OCI-LY7 (cell line): ENCODE data around the gene UBXN11. TPM values are rescaled to one million over a fixed set of nuclear protein-coding genes. Genes with fewer than 3 reads are reported as not detected.
A peak's percentile ranks its signal among the peaks of the same experiment; 100 is the strongest.

Experiments
- BruUV-seq: library from RNA; stranded (reverse); fragments of 400-500 nt; replicated peaks from 2 replicates; lab custom pipeline; 2021; lab: Mats Ljungman, UMichigan
- CTCF ChIA-PET: fragments of 300-600 bp; sonication (Branson Sonifier 250); formaldehyde crosslinking; loops from one replicate; lab custom pipeline; 2022; ENCODE audit warnings: antibody characterized with exemption; ENCODE audit not compliant: unreplicated experiment; lab: Charles Lee
- POLR2A ChIA-PET: fragments of 300-600 bp; sonication (Branson Sonifier 250); formaldehyde crosslinking; loops from one replicate; lab custom pipeline; 2022; ENCODE audit warnings: antibody characterized with exemption; lab: Charles Lee
- DNase-seq: peaks from one replicate; pipeline ENCODE4 v3.0.0-alpha.2; 2015; ENCODE audit warnings: low spot score
- H2AFZ ChIP-seq: fragments of 200-600 bp; sonication (generic), shearing (Covaris generic); 2 replicates; pipeline ENCODE4 v1.6.1; 2014; ENCODE audit warnings: mild to moderate bottlenecking, antibody characterized with exemption, low read length, moderate library complexity
- H3K27ac ChIP-seq: fragments of 200-600 bp; sonication (generic); 2 replicates; pipeline ENCODE4 v1.5.1; 2014; ENCODE audit warnings: mixed run types, low read depth, mild to moderate bottlenecking, moderate library complexity, low read length, inconsistent platforms; ENCODE audit not compliant: poor library complexity, severe bottlenecking
- H3K36me3 ChIP-seq: fragments of 200-600 bp; sonication (generic); 2 replicates; pipeline ENCODE4 v1.6.1; 2014; ENCODE audit warnings: mild to moderate bottlenecking, antibody characterized with exemption, low read length, moderate library complexity, mixed read lengths; ENCODE audit not compliant: insufficient read depth
- H3K4me1 ChIP-seq: fragments of 200-600 bp; sonication (generic); 2 replicates; pipeline ENCODE4 v1.5.1; 2014; ENCODE audit warnings: mild to moderate bottlenecking, low read length; ENCODE audit not compliant: insufficient read depth, poor library complexity, severe bottlenecking
- H3K4me2 ChIP-seq: fragments of 200-600 bp; sonication (generic); 2 replicates; pipeline ENCODE4 v1.6.1; 2014; ENCODE audit warnings: mild to moderate bottlenecking, low read length
- H3K4me3 ChIP-seq: fragments of 200-600 bp; sonication (generic); 2 replicates; pipeline ENCODE4 v1.5.1; 2014; ENCODE audit warnings: mild to moderate bottlenecking, low read depth, low read length; ENCODE audit not compliant: poor library complexity, severe bottlenecking
- H3K79me2 ChIP-seq: fragments of 200-600 bp; sonication (generic); 2 replicates; pipeline ENCODE4 v1.6.1; 2016; ENCODE audit warnings: low read depth, mild to moderate bottlenecking, low read length, moderate library complexity, mixed read lengths; ENCODE audit not compliant: insufficient read depth
- H3K9me2 ChIP-seq: fragments of 200-600 bp; sonication (generic); 2 replicates; pipeline ENCODE4 v1.6.1; 2016; ENCODE audit warnings: mild to moderate bottlenecking, low read length, mixed read lengths; ENCODE audit not compliant: insufficient read depth
- H3K9me3 ChIP-seq: fragments of 200-600 bp; sonication (generic); 2 replicates; pipeline ENCODE4 v1.6.1; 2014; ENCODE audit warnings: mild to moderate bottlenecking, mixed run types, low read length, mixed read lengths
- H4K20me1 ChIP-seq: fragments of 200-600 bp; sonication (generic); 2 replicates; pipeline ENCODE4 v1.6.1; 2014; ENCODE audit warnings: mild to moderate bottlenecking, antibody characterized with exemption, low read length, moderate library complexity, mixed read lengths; ENCODE audit not compliant: insufficient read depth
- EZH2phosphoT487 ChIP-seq: fragments of 200-600 bp; sonication (generic); IDR thresholded peaks from 2 replicates; pipeline ENCODE4 v1.6.1; 2018; ENCODE audit warnings: low read depth, borderline replicate concordance, mild to moderate bottlenecking, mixed run types, antibody characterized with exemption, low read length, moderate library complexity, mixed read lengths
- intact Hi-C: fragments of 100-400 bp; cut with micrococcal nuclease; formaldehyde crosslinking; loops from one replicate; pipeline ENCODE4 v1.10.0; 2022; ENCODE audit not compliant: unreplicated experiment
- total RNA-seq, 2 experiments: library from RNA; depleted of rRNA in 1 of 2; stranded (reverse); fragments of >200 nt in 1 of 2; shearing (Covaris generic) in 1 of 2; gene quantifications; 2 replicates each; pipeline ENCODE4 v1.2.3, GENCODE V29; 2014 to 2022
- TF ChIP-seq, protein P1 (sequence below): fragments of 200-600 bp; sonication (generic); conservative IDR thresholded peaks from 2 replicates; pipeline ENCODE4 v1.5.1; 2014; ENCODE audit warnings: mild to moderate bottlenecking, antibody characterized with exemption, low read length, moderate library complexity, mixed read lengths

UBXN11 gene
- total RNA-seq, 2 experiments from 2014 or later: 75.8 to 111 TPM

DNA sequence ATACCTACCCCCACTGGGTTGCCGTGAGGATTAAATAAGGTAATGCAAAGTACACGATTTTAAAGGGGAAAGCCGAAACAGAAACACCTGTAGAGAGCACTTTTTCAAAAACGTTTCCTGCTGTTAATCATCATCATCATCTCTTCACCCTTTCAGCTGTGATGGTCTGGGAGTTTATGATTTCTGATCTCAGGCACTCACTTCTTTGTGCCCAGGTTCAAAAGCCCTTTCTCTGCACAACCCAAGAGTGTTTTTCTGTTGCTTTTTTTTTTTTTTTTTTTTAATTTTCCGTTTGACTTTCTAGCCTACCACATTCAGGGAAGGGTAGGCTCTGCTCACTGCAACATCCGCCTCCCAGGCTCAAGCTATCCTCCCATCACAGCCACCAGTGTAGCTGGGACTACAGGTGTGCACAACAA lies 936 bp upstream of the UBXN11 start:
- H3K4me3 ChIP-seq: peak overlapping the region; percentile 95
- peak overlapping the region; percentile 24; the same call in 1 of the 2 replicates for H2AFZ ChIP-seq
- POLR2A ChIA-PET: interaction anchor here (0.6 to 7.9 kb wide), 11 partner anchors 8 to 695 kb away, joined by 3 to 106 read pairs (median 6); partner anchors contain the start of genes CD52 and SH3BGRL3
- no peaks in the 10 kb centered on the region for H3K9me2 ChIP-seq
- no TSS peak for BruUV-seq
- intact Hi-C loops: loop anchor here (1.0 kb wide), 2 partner anchors 8 to 18 kb away; no protein-coding TSS in a partner anchor
- CTCF ChIA-PET: interaction anchor here (0.6 to 2.3 kb wide), 5 partner anchors 9 to 227 kb away, joined by 3 to 23 read pairs (median 4); partner anchors contain the start of gene CD52
- H3K9me3 ChIP-seq: no peaks in the 10 kb centered on the region
- TF ChIP-seq, protein P1, sequence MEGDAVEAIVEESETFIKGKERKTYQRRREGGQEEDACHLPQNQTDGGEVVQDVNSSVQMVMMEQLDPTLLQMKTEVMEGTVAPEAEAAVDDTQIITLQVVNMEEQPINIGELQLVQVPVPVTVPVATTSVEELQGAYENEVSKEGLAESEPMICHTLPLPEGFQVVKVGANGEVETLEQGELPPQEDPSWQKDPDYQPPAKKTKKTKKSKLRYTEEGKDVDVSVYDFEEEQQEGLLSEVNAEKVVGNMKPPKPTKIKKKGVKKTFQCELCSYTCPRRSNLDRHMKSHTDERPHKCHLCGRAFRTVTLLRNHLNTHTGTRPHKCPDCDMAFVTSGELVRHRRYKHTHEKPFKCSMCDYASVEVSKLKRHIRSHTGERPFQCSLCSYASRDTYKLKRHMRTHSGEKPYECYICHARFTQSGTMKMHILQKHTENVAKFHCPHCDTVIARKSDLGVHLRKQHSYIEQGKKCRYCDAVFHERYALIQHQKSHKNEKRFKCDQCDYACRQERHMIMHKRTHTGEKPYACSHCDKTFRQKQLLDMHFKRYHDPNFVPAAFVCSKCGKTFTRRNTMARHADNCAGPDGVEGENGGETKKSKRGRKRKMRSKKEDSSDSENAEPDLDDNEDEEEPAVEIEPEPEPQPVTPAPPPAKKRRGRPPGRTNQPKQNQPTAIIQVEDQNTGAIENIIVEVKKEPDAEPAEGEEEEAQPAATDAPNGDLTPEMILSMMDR: no peak
- TF ChIP-seq EZH2phosphoT487: no peak
- peak overlapping the region; percentile 94 for H3K4me2 ChIP-seq
- peak; percentile 76 for DNase-seq
- peaks cover 39% of the 10 kb centered on the region for H3K79me2 ChIP-seq
- H3K4me1 ChIP-seq: peaks cover 65% of the 10 kb centered on the region
- peaks cover 5% of the 10 kb centered on the region; the same call in 1 of the 2 replicates for H3K36me3 ChIP-seq
- H3K27ac ChIP-seq: peak overlapping the region; percentile 98
- no peaks in the 10 kb centered on the region for H4K20me1 ChIP-seq

DNA sequence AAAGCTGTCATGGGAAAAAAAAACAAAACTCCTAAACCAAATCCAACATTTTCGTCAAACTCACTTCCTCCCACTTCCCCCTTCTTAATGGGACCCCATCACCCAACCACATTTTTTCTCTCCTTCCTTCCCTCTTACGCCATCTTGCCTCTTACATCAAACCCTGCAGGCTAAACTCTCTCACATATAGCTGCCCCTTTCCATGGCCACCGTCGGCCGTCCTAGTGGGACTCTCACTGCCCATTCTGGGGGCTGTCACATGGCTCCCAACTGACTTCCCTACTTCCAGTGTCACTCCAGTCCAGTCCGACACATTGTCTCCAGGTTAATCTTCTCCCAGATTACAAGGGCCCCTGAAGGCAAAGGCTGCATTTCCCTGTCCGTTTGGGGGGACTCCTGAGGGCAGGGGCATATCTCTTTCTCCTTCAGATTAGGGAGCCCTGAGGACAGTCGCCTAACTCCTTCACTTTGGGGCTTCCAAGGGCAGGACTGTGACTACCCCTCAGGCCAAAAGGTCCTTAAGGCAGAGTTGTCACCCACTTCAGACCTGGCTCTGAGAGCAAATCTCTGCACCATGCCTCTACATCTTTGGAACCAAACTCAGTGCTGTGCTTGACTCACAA lies 658 bp downstream of the UBXN11 start:
- intact Hi-C loops: no loop called here
- H2AFZ ChIP-seq: peak overlapping the region; percentile 51; the same call in 1 of the 2 replicates
- no peak for DNase-seq
- no peaks in the 10 kb centered on the region for H3K9me3 ChIP-seq
- TF ChIP-seq, protein P1: no peak
- no peak for TF ChIP-seq EZH2phosphoT487
- H3K4me3 ChIP-seq: peak overlapping the region; percentile 95
- H4K20me1 ChIP-seq: no peaks in the 10 kb centered on the region
- H3K9me2 ChIP-seq: no peaks in the 10 kb centered on the region
- POLR2A ChIA-PET: interaction anchor here (0.9 to 7.9 kb wide), 4 partner anchors 10 to 20 kb away, joined by 3 to 106 read pairs (median 8); partner anchors contain the start of gene CD52
- H3K79me2 ChIP-seq: peaks cover 39% of the 10 kb centered on the region
- CTCF ChIA-PET: no interaction called here
- BruUV-seq: TSS peak; percentile 68
- H3K27ac ChIP-seq: peak overlapping the region; percentile 98
- peak overlapping the region; percentile 96 for H3K4me2 ChIP-seq
- H3K4me1 ChIP-seq: peaks cover 70% of the 10 kb centered on the region
- H3K36me3 ChIP-seq: peaks cover 16% of the 10 kb centered on the region; the same call in 1 of the 2 replicates
